ENCODE results near the gene TLE4. TPM values are rescaled to one million over a fixed set of nuclear protein-coding genes. Genes with fewer than 3 reads are reported as not detected.

The TLE4 gene
- total and polyA plus RNA-seq, 2 of the 4 experiments (the other 2 are of a cell fraction) = 68.0 to 78.1 TPM

- no peak for TF ChIP-seq CTCF (conservative IDR thresholded peaks at IDR 0.05; ENCODE audit: low read depth, low read length)
These were observed 52.3 kb downstream of the TLE4 start (continued) for GRCh38 chr9:79623799-79624721.

DNA sequence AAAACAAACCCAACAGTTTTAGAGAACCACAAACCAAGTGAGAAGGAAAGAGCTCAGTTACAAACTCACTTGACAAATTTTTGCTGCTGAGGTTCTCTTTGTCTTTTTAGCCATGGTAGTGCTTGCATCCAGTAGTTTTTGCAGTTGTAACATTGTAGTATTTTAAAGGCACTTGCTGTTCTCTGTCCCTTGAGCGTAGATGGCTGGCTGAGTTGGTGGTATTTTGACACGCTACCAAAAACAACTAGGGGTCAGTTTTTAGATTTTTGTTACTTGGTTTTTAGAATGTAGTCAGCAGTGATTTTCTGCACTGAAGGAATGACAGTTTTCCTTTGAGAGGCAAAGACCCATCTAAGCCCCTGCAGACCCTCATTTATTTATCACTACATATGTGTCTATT lies 58.0 kb downstream of the TLE4 start:
- Histone ChIP-seq H3K79me1 (ENCODE audit: low read depth in 1 of 2, low read length in 2 of 2) (peaks cover 19 to 44% of the 10 kb centered on the region in 2 experiments), H3K4me3 (ENCODE audit: insufficient read depth, low read depth, low read length) (no peak overlapping the region), H4K91ac (ENCODE audit: insufficient read depth, low read depth, low read length) (no peak overlapping the region), H3K56ac (ENCODE audit: extremely low read depth, insufficient read depth, low read length) (no peak overlapping the region), H3K18ac (ENCODE audit: low read depth, low read length) (no peak overlapping the region), H3K4me2 (ENCODE audit: low read depth, low read length) (no peak overlapping the region), H3K36me3 (ENCODE audit: control insufficient read depth, insufficient read depth, low read length) (peaks cover 3% of the 10 kb centered on the region; the same call in 1 of the 2 replicates), H2BK120ac (ENCODE audit: low read depth, low read length) (no peak overlapping the region), H2BK15ac (ENCODE audit: low read depth, low read length) (no peak overlapping the region), H3K9me1 (ENCODE audit: insufficient read depth, low read length) (peaks cover 8% of the 10 kb centered on the region; the same call in 1 of the 2 replicates), H4K5ac (ENCODE audit: low read depth, low read length) (no peak overlapping the region), H3K27me3 (ENCODE audit: control insufficient read depth, insufficient read depth, low read length) (no peaks in the 10 kb centered on the region), H3K4me1 (ENCODE audit: control insufficient read depth, insufficient read depth, low read length) (no peaks in the 10 kb centered on the region), H3K4ac (ENCODE audit: low read depth, low read length) (no peak overlapping the region), H3K9ac (ENCODE audit: low read depth, low read length) (no peak overlapping the region), H2BK5ac (ENCODE audit: low read depth, low read length, poor library complexity, severe bottlenecking) (no peak overlapping the region), H2BK20ac (ENCODE audit: low read depth, low read length) (no peak overlapping the region), H3K9me3 (ENCODE audit: control insufficient read depth, insufficient read depth, low read length) (no peaks in the 10 kb centered on the region), H4K8ac (ENCODE audit: low read depth in 2 of 2, low read length in 2 of 2) (no peak overlapping the region), H2AK5ac (ENCODE audit: low read depth, low read length) (no peak overlapping the region), H2AK9ac (replicated peaks; ENCODE audit: low read depth, low read length, poor library complexity) (no peak overlapping the region), H3K23ac (ENCODE audit: low read depth, low read length) (no peak overlapping the region), H2AFZ (replicated peaks; ENCODE audit: low read length, poor library complexity) (no peak overlapping the region), H3K27ac (ENCODE audit: insufficient read depth, low read length) (no peak overlapping the region), H3K14ac (replicated peaks; ENCODE audit: low read depth, low read length) (no peak overlapping the region), H4K20me1 (ENCODE audit: insufficient read depth, low read length) (no peaks in the 10 kb centered on the region; the same call in 1 of the 2 replicates)
- ATAC-seq (ENCODE audit: low read depth) = no peak
- CTCF ChIA-PET = no interaction called here
- DNase-seq = no peak
- 100% methylated on average over 1 of the region's 2 CpGs; no CpG with 5 or more reads in 1 of the 2 experiments for WGBS, 2 experiments (ENCODE audit: extremely low coverage in 2 of 2, insufficient read length in 1 of 2)
- POLR2A ChIA-PET (ENCODE audit: unreplicated experiment) = no interaction called here
- dilution Hi-C loops (cut with HindIII; ENCODE audit: low sequenced_read_pairs, unreplicated experiment) = no loop called here
- intact Hi-C loops (cut with micrococcal nuclease) = loop anchor here (2.0 kb wide), 1 partner anchor 17 kb away; no protein-coding TSS in a partner anchor
- BruUV-seq (replicated peaks) = no TSS peak
- in situ Hi-C loops (cut with MboI; ENCODE audit: low sequenced_read_pairs) = no loop called here
- no peak for TF ChIP-seq RCOR1 (IDR thresholded peaks at IDR 0.05; ENCODE audit: insufficient replicate concordance, low read length)
- no peak for TF ChIP-seq MXI1 (IDR thresholded peaks at IDR 0.05; ENCODE audit: borderline replicate concordance, low read depth, low read length)
- TF ChIP-seq, protein P1, sequence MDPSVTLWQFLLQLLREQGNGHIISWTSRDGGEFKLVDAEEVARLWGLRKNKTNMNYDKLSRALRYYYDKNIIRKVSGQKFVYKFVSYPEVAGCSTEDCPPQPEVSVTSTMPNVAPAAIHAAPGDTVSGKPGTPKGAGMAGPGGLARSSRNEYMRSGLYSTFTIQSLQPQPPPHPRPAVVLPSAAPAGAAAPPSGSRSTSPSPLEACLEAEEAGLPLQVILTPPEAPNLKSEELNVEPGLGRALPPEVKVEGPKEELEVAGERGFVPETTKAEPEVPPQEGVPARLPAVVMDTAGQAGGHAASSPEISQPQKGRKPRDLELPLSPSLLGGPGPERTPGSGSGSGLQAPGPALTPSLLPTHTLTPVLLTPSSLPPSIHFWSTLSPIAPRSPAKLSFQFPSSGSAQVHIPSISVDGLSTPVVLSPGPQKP (IDR thresholded peaks at IDR 0.05; ENCODE audit: borderline replicate concordance, low read depth, low read length) = no peak
- no peak for TF ChIP-seq NFE2L2 (IDR thresholded peaks at IDR 0.05; ENCODE audit: low read depth, low read length)
- TF ChIP-seq, protein P2, sequence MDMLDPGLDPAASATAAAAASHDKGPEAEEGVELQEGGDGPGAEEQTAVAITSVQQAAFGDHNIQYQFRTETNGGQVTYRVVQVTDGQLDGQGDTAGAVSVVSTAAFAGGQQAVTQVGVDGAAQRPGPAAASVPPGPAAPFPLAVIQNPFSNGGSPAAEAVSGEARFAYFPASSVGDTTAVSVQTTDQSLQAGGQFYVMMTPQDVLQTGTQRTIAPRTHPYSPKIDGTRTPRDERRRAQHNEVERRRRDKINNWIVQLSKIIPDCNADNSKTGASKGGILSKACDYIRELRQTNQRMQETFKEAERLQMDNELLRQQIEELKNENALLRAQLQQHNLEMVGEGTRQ (IDR thresholded peaks at IDR 0.05; ENCODE audit: low read depth, low read length) = no peak
- TF ChIP-seq CEBPB (IDR thresholded peaks at IDR 0.05; ENCODE audit: low read depth, low read length) = no peak
- no peak for TF ChIP-seq MAZ (IDR thresholded peaks at IDR 0.05; ENCODE audit: borderline replicate concordance, low read depth, low read length)
- TF ChIP-seq BHLHE40 (IDR thresholded peaks at IDR 0.05; ENCODE audit: low read depth, low read length) = no peak
- no peak for TF ChIP-seq RAD21 (IDR thresholded peaks at IDR 0.05; ENCODE audit: low read length)
- TF ChIP-seq CHD1 (IDR thresholded peaks at IDR 0.05; ENCODE audit: low read depth, low read length) = no peak
- no peak for TF ChIP-seq POLR2A (IDR thresholded peaks at IDR 0.05; ENCODE audit: low read depth, low read length)

Data from IMR-90 (cell line).